Measurements from ENCODE around the gene FBXW7. TPM values are rescaled to one million over a fixed set of nuclear protein-coding genes. Genes with fewer than 3 reads are reported as not detected.

Gene FBXW7
- total and polyA plus RNA-seq, 2 of the 13 experiments (the other 11 are each of a cell fraction or from before 2014, with no cell fraction given) = 5.0 to 40.9 TPM

DNA sequence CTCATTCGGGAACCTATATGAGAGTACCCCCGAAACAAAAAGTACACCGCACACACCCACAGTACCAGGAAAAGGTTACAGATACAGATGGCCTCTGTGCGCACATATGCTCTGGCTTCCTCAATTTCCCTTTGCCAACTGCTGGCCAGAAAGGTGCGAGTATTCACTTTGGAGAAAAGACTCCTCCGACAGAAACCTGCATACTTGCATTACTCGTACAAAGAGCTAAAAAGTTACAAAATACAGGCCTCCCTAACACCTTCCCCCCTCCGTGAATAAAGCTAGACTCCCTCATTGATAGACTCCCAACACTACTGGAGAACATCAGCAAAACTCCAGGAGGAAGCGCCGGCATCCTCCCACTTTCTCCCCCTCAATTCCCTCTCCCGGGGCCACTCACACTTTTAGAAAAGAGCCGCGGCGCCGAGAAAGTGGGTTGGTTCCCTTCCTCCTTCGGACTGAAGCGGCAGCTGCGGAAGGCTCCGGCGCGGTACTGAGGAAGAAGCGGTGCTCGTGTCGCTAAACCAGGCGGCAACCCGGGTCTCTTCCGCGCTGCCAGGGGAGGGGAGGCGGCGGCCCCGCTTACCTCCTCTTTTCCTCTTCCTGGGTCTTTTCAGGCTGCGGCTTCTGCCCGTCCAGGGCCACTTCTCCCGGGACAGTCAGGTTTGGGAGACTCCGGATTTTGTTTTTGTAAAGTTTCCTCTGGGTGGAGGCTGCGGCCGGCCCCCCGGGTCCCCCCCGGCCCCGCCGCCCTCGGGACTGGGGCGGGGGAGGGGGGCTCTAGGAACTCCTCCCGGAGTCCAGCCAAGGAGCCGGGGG, 1.1 kb downstream of the FBXW7 start (continued):
- TF ChIP-seq, protein P1, sequence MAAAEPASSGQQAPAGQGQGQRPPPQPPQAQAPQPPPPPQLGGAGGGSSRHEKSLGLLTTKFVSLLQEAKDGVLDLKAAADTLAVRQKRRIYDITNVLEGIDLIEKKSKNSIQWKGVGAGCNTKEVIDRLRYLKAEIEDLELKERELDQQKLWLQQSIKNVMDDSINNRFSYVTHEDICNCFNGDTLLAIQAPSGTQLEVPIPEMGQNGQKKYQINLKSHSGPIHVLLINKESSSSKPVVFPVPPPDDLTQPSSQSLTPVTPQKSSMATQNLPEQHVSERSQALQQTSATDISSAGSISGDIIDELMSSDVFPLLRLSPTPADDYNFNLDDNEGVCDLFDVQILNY (CRISPR knock-in tag; conservative IDR thresholded peaks at IDR 0.05) = no peak
- TF ChIP-seq ZNF615 (CRISPR knock-in tag; IDR thresholded peaks at IDR 0.05; ENCODE audit: borderline replicate concordance) (no peak), ARID2 (CRISPR knock-in tag; IDR thresholded peaks at IDR 0.05; ENCODE audit: borderline replicate concordance) (no peak), ZNF605 (CRISPR knock-in tag; IDR thresholded peaks at IDR 0.05) (0 out of 2 replicates have a peak, but pooled peaks have one; percentile 26), TOE1 (CRISPR knock-in tag; IDR thresholded peaks at IDR 0.05) (no peak), ZNF138 (CRISPR knock-in tag; IDR thresholded peaks at IDR 0.05; ENCODE audit: low read depth) (no peak), HOXA5 (CRISPR knock-in tag; IDR thresholded peaks at IDR 0.05) (no peak), PAWR (CRISPR knock-in tag; IDR thresholded peaks at IDR 0.05; ENCODE audit: borderline replicate concordance) (no peak), ZNF446 (CRISPR knock-in tag; IDR thresholded peaks at IDR 0.05) (no peak), FIP1L1 (IDR thresholded peaks at IDR 0.05; ENCODE audit: borderline replicate concordance, insufficient read depth, low read depth, low read length) (no peak), ATRX (CRISPR knock-in tag; IDR thresholded peaks at IDR 0.05; ENCODE audit: borderline replicate concordance) (no peak), ZNF607 (CRISPR knock-in tag; IDR thresholded peaks at IDR 0.05; ENCODE audit: borderline replicate concordance) (no peak), ISL2 (CRISPR knock-in tag; IDR thresholded peaks at IDR 0.05) (no peak), FOSL2 (CRISPR knock-in tag; IDR thresholded peaks at IDR 0.05) (no peak), SAP130 (CRISPR knock-in tag; IDR thresholded peaks at IDR 0.05; ENCODE audit: low read depth) (0 out of 2 replicates have a peak, but pooled peaks have one; percentile 10), ZNF552 (CRISPR knock-in tag; IDR thresholded peaks at IDR 0.05; ENCODE audit: borderline replicate concordance) (no peak), SETDB1 (CRISPR knock-in tag; IDR thresholded peaks at IDR 0.05; ENCODE audit: borderline replicate concordance) (no peak), MAFK (conservative IDR thresholded peaks at IDR 0.05 in 1 of 2, IDR thresholded peaks at IDR 0.05 in 1 of 2; ENCODE audit: low read length in 2 of 2) (no peak), ZNF331 (CRISPR knock-in tag; IDR thresholded peaks at IDR 0.05) (no peak), ZNF766 (CRISPR knock-in tag; IDR thresholded peaks at IDR 0.05; ENCODE audit: borderline replicate concordance) (0 out of 2 replicates have a peak, but pooled peaks have one; percentile 25)
- TF ChIP-seq, protein P2, sequence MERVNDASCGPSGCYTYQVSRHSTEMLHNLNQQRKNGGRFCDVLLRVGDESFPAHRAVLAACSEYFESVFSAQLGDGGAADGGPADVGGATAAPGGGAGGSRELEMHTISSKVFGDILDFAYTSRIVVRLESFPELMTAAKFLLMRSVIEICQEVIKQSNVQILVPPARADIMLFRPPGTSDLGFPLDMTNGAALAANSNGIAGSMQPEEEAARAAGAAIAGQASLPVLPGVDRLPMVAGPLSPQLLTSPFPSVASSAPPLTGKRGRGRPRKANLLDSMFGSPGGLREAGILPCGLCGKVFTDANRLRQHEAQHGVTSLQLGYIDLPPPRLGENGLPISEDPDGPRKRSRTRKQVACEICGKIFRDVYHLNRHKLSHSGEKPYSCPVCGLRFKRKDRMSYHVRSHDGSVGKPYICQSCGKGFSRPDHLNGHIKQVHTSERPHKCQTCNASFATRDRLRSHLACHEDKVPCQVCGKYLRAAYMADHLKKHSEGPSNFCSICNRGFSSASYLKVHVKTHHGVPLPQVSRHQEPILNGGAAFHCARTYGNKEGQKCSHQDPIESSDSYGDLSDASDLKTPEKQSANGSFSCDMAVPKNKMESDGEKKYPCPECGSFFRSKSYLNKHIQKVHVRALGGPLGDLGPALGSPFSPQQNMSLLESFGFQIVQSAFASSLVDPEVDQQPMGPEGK (CRISPR knock-in tag; IDR thresholded peaks at IDR 0.05) = peak; percentile 8; the same call in 1 of the 2 replicates
- TF ChIP-seq, protein P3, sequence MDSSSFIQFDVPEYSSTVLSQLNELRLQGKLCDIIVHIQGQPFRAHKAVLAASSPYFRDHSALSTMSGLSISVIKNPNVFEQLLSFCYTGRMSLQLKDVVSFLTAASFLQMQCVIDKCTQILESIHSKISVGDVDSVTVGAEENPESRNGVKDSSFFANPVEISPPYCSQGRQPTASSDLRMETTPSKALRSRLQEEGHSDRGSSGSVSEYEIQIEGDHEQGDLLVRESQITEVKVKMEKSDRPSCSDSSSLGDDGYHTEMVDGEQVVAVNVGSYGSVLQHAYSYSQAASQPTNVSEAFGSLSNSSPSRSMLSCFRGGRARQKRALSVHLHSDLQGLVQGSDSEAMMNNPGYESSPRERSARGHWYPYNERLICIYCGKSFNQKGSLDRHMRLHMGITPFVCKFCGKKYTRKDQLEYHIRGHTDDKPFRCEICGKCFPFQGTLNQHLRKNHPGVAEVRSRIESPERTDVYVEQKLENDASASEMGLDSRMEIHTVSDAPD (CRISPR knock-in tag; IDR thresholded peaks at IDR 0.05) = no peak
- TF ChIP-seq, protein P4, sequence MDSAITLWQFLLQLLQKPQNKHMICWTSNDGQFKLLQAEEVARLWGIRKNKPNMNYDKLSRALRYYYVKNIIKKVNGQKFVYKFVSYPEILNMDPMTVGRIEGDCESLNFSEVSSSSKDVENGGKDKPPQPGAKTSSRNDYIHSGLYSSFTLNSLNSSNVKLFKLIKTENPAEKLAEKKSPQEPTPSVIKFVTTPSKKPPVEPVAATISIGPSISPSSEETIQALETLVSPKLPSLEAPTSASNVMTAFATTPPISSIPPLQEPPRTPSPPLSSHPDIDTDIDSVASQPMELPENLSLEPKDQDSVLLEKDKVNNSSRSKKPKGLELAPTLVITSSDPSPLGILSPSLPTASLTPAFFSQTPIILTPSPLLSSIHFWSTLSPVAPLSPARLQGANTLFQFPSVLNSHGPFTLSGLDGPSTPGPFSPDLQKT (CRISPR knock-in tag; IDR thresholded peaks at IDR 0.05; ENCODE audit: borderline replicate concordance) = no peak
- TF ChIP-seq, protein P5, sequence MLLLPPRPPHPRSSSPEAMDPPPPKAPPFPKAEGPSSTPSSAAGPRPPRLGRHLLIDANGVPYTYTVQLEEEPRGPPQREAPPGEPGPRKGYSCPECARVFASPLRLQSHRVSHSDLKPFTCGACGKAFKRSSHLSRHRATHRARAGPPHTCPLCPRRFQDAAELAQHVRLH (CRISPR knock-in tag; IDR thresholded peaks at IDR 0.05; ENCODE audit: borderline replicate concordance, low read depth) = no peak

All from HepG2 (cell line).